MM.1S (cell line): Measurements from ENCODE around the gene ORAI3.
A peak's percentile ranks its signal among the peaks of the same experiment; 100 is the strongest.

Experiments used
- DNase-seq: peaks from one replicate; pipeline ENCODE4 v3.0.0-alpha.2; 2015
- H2AFZ ChIP-seq: fragments of 300-600 bp; sonication (generic); 2 replicates; pipeline ENCODE4 v1.6.0; 2016; ENCODE audit warnings: antibody characterized with exemption, low read length
- H3F3A ChIP-seq: fragments of 300-600 bp; sonication (generic); 2 replicates; pipeline ENCODE4 v1.6.1; 2016; ENCODE audit warnings: mild to moderate bottlenecking, antibody characterized with exemption, low read length, moderate library complexity, mixed read lengths; ENCODE audit not compliant: insufficient read depth
- H3K27ac ChIP-seq: fragments of 300-600 bp; sonication (generic); 2 replicates; pipeline ENCODE4 v1.5.1; 2016; ENCODE audit warnings: mild to moderate bottlenecking, low read length
- H3K27me3 ChIP-seq: fragments of 300-600 bp; sonication (generic); replicated peaks from 2 replicates; pipeline ENCODE4 v1.6.0; 2016; ENCODE audit warnings: low read length; ENCODE audit not compliant: insufficient read depth
- H3K36me3 ChIP-seq: fragments of 300-600 bp; sonication (generic); replicated peaks from 2 replicates; pipeline ENCODE4 v1.6.1; 2016; ENCODE audit warnings: mild to moderate bottlenecking, low read length, mixed read lengths; ENCODE audit not compliant: insufficient read depth
- H3K4me1 ChIP-seq: fragments of 300-600 bp; sonication (generic); 2 replicates; pipeline ENCODE4 v1.6.1; 2016; ENCODE audit warnings: low read length, mixed read lengths
- H3K4me2 ChIP-seq: fragments of 300-600 bp; sonication (generic); 2 replicates; pipeline ENCODE4 v1.6.0; 2016; ENCODE audit warnings: low read depth, low read length
- H3K4me3 ChIP-seq: fragments of 300-600 bp; sonication (generic); 2 replicates; pipeline ENCODE4 v1.5.1; 2016; ENCODE audit warnings: low read length, mixed read lengths
- H3K79me2 ChIP-seq: fragments of 300-600 bp; sonication (generic); 2 replicates; pipeline ENCODE4 v1.6.1; 2016; ENCODE audit warnings: mixed run types, low read length, mixed read lengths
- H3K9ac ChIP-seq: fragments of 300-600 bp; sonication (generic); 2 replicates; pipeline ENCODE4 v1.6.1; 2016; ENCODE audit warnings: low read length, mixed read lengths
- H3K9me2 ChIP-seq: fragments of 300-600 bp; sonication (generic); replicated peaks from 2 replicates; pipeline ENCODE4 v1.6.1; 2016; ENCODE audit warnings: mild to moderate bottlenecking, low read length, mixed read lengths; ENCODE audit not compliant: insufficient read depth
- H3K9me3 ChIP-seq: fragments of 300-600 bp; sonication (generic); replicated peaks from 2 replicates; pipeline ENCODE4 v1.6.1; 2016; ENCODE audit warnings: mild to moderate bottlenecking, low read length, mixed read lengths; ENCODE audit not compliant: insufficient read depth
- H4K20me1 ChIP-seq: fragments of 300-600 bp; sonication (generic); 2 replicates; pipeline ENCODE4 v1.6.1; 2016; ENCODE audit warnings: mild to moderate bottlenecking, low read length, moderate library complexity, mixed read lengths; ENCODE audit not compliant: insufficient read depth
- CTCF ChIP-seq: fragments of 300-600 bp; sonication (generic); IDR thresholded peaks from 2 replicates; pipeline ENCODE4 v1.5.1; 2016; ENCODE audit warnings: antibody characterized with exemption, low read length, mixed read lengths
- EZH2 ChIP-seq: fragments of 300-600 bp; sonication (generic); optimal IDR thresholded peaks from 2 replicates; pipeline ENCODE3; 2017; ENCODE audit warnings: low read depth, mild to moderate bottlenecking, antibody characterized with exemption, low read length, mixed read lengths
- EZH2phosphoT487 ChIP-seq: fragments of 300-600 bp; sonication (generic); IDR thresholded peaks from 2 replicates; pipeline ENCODE4 v1.6.1; 2018; ENCODE audit warnings: antibody characterized with exemption, low read length

ORAI3 gene

GRCh38 chr16:30996985-30997724 is 48.3 kb downstream of the ORAI3 start:
- TF ChIP-seq EZH2phosphoT487 (no peak), EZH2 (no peak), CTCF (no peak)
- no peaks in the 10 kb centered on the region for H3K79me2 ChIP-seq
- H3K4me3 ChIP-seq, result peak overlapping the region; percentile 54
- no peak overlapping the region; the same call in 1 of the 2 replicates for H3K9ac ChIP-seq
- peaks cover 59% of the 10 kb centered on the region for H3K27me3 ChIP-seq
- peak overlapping the region; percentile 90 for H3K4me2 ChIP-seq
- H3K9me2 ChIP-seq, result no peaks in the 10 kb centered on the region
- DNase-seq, result peak; percentile 52
- peaks cover 7% of the 10 kb centered on the region; the same call in 1 of the 2 replicates for H3K4me1 ChIP-seq
- H3K9me3 ChIP-seq, result no peaks in the 10 kb centered on the region
- no peaks in the 10 kb centered on the region for H3F3A ChIP-seq
- H4K20me1 ChIP-seq, result no peaks in the 10 kb centered on the region
- no peak overlapping the region for H3K27ac ChIP-seq
- no peaks in the 10 kb centered on the region for H3K36me3 ChIP-seq
- peak overlapping the region; percentile 89 for H2AFZ ChIP-seq

GRCh38 chr16:30997725-30998711 is 49.1 kb downstream of the ORAI3 start:
- Histone ChIP-seq H3K36me3 (no peaks in the 10 kb centered on the region), H3K27me3 (peaks cover 67% of the 10 kb centered on the region), H3K9ac (no peak overlapping the region), H3F3A (no peaks in the 10 kb centered on the region), H3K79me2 (no peaks in the 10 kb centered on the region), H3K4me2 (peak overlapping the region; percentile 90; the same call in 1 of the 2 replicates), H3K4me1 (peaks cover 7% of the 10 kb centered on the region; the same call in 1 of the 2 replicates), H3K27ac (no peak overlapping the region), H3K4me3 (peak overlapping the region; percentile 51), H3K9me2 (no peaks in the 10 kb centered on the region), H3K9me3 (no peaks in the 10 kb centered on the region), H2AFZ (peak overlapping the region; percentile 71), H4K20me1 (no peaks in the 10 kb centered on the region)
- no peak for TF ChIP-seq CTCF
- TF ChIP-seq EZH2phosphoT487, result no peak
- TF ChIP-seq EZH2, result no peak
- DNase-seq, result no peak

- no peak overlapping the region for H3K27ac ChIP-seq
- H3K4me2 ChIP-seq, result no peak overlapping the region
- H3K27me3 ChIP-seq, result peaks cover 78% of the 10 kb centered on the region
- TF ChIP-seq CTCF (no peak), EZH2 (no peak), EZH2phosphoT487 (no peak)
- H3K9me3 ChIP-seq, result no peaks in the 10 kb centered on the region
- no peaks in the 10 kb centered on the region for H4K20me1 ChIP-seq
- H2AFZ ChIP-seq, result no peak overlapping the region
- H3F3A ChIP-seq, result no peaks in the 10 kb centered on the region
- no peak for DNase-seq
- H3K9me2 ChIP-seq, result no peaks in the 10 kb centered on the region
- H3K4me1 ChIP-seq, result peaks cover 7% of the 10 kb centered on the region; the same call in 1 of the 2 replicates
- no peaks in the 10 kb centered on the region for H3K79me2 ChIP-seq
- no peak overlapping the region for H3K9ac ChIP-seq
- no peak overlapping the region for H3K4me3 ChIP-seq
- no peaks in the 10 kb centered on the region for H3K36me3 ChIP-seq
These were observed 50.2 kb downstream of the ORAI3 start for GRCh38 chr16:30998852-30999761.
